ENCODE data around the gene ADGRL2. TPM values are rescaled to one million over a fixed set of nuclear protein-coding genes. Genes with fewer than 3 reads are reported as not detected.

ADGRL2 gene
- total and polyA plus RNA-seq, 11 donors: 16.9 to 82.8 (median 54.3) TPM

DNA sequence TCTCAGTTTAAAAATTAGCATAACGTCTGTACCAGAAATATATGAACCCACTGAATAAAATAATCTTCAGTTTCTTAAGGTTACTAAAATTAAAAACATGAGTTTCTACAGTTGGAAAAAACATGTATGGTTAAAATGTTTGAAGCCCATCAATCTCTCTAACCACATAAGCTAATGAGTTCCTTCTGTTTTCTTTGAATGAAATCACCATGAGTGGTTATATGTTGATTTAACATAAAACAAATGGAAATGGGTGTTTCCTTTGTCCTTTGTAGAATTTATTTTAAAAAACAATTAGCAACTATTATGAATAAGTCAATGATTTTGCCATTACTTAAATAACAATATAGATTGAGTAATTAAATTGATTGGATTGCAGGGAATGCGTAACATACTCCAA is 3.0 kb upstream of the ADGRL2 start:
- intact Hi-C loops (cut with DNase I): no loop called here
- DNase-seq (no peak), ATAC-seq (no peak)
- Histone ChIP-seq H3K4me1 (peaks cover 0 to 8% (median 5%) of the 10 kb centered on the region in 12 donors), H3K4me3 (no peak overlapping the region), H3K36me3 (no peaks in the 10 kb centered on the region), H3K27ac (no peak overlapping the region), H3K9me3 (no peaks in the 10 kb centered on the region), H3K27me3 (peaks cover 0 to 16% (median 0%) of the 10 kb centered on the region in 9 donors)
- WGBS, 4 donors: 96 to 99% (median 96%) methylated on average over 2 of the region's 2 CpGs
- TF ChIP-seq, protein P1, sequence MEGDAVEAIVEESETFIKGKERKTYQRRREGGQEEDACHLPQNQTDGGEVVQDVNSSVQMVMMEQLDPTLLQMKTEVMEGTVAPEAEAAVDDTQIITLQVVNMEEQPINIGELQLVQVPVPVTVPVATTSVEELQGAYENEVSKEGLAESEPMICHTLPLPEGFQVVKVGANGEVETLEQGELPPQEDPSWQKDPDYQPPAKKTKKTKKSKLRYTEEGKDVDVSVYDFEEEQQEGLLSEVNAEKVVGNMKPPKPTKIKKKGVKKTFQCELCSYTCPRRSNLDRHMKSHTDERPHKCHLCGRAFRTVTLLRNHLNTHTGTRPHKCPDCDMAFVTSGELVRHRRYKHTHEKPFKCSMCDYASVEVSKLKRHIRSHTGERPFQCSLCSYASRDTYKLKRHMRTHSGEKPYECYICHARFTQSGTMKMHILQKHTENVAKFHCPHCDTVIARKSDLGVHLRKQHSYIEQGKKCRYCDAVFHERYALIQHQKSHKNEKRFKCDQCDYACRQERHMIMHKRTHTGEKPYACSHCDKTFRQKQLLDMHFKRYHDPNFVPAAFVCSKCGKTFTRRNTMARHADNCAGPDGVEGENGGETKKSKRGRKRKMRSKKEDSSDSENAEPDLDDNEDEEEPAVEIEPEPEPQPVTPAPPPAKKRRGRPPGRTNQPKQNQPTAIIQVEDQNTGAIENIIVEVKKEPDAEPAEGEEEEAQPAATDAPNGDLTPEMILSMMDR (IDR thresholded peaks at IDR 0.05): no peak
- TF ChIP-seq POLR2A (IDR thresholded peaks at IDR 0.05): no peak

DNA sequence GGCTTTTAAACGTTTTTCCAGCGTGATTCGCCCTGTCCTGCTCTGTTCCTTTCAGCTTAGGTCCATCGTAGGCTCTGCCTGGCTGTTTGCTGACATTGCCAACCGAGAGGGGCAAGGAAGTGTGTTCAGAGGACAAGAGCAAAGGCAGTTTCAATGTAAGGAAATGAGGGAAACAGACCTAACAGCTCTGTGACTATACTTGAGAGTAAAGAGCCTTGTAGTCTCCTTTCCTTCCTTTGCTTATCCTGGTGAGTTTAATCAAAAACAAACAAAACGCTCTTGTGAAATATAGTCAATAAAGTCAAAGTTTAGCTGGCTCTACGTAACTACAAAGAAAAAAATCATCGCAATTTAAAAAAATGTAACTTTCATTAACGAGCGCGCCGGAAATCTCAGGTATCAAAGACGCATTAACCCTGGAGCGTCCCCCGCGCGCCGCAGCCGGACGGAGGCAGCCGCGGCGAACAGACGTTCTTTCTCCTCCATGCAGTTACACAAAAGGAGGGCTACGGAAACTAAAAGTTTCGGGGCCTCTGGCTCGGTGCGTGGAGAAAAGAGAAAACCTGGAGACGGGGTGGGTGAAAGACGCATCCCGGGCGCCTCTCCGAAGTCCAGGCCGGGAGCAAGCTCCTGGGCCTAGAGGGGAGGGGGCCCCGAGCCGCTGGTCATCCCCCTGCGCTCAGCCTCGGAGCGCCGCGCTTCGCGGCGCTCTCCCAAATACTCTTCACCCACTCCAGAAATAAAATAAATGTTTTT is 617 bp upstream of the ADGRL2 start:
- WGBS, 4 donors: 0 to 1% (median 1%) methylated on average over 40 to 44 of the region's 44 CpGs
- intact Hi-C loops (cut with DNase I): loop anchor here in 9 of 10 donors (1.0 to 10.0 kb wide), 12 partner anchors 117 to 495 kb away; no protein-coding TSS in a partner anchor
- Histone ChIP-seq H3K4me1 (peaks cover 0 to 20% (median 9%) of the 10 kb centered on the region in 12 donors), H3K27me3 (peaks cover 0 to 25% (median 0%) of the 10 kb centered on the region in 9 donors), H3K36me3 (no peaks in the 10 kb centered on the region), H3K9me3 (no peaks in the 10 kb centered on the region), H3K4me3 (peak overlapping the region; percentile 65 to 98 (median 92)), H3K27ac (peak overlapping the region; percentile 96 to 98 (median 98))
- TF ChIP-seq, protein P1 (IDR thresholded peaks at IDR 0.05): peak in 2 of 12 donors; percentile 5 to 15
- peak in 1 of 2 donors; percentile 15 for TF ChIP-seq POLR2A (IDR thresholded peaks at IDR 0.05)
- peak; percentile 63 to 72 (median 68) for DNase-seq
- peak; percentile 26 to 37 (median 36) for ATAC-seq

DNA sequence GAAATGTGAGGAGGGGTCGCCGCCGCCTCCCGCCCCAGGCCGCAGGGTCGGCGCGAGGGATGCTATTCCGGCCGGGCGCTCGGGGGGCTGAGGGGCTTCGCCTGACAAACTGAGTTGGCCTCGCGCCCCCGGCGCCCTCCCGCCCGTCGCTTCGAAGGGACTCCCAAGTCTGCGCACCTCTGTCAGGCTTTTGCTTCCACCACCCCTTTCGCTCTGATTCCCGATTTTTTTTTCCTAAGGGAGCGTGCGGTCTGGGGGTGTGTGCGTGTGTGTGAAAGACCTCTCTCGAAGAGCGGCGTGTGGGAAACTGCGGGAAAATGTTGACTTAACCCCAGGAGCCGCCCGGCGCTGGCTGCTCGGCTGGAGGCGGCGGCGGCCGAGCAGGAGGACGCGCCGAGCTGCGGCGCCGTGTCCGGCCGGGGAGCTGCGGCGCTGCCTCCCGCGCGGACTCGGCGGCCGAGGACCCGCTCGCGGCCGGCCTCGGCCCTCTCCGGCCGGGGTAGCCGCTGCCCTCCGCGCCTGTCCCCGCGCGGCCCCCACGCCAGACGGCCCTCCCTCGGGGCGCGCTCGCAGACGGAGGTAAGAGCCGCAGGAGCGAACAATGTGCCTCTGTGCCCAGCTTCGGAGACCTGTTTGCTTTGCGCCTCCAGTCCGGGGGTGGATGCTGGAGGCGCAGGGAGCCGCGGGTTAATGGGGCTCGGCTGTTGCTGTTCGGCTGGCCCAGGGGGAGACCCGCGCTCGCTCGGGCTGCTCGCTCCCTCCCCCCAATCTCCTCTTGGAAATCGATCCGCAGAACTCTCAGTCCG is 1.1 kb downstream of the ADGRL2 start:
- TF ChIP-seq, protein P1 (IDR thresholded peaks at IDR 0.05): peak in 1 of 12 donors; percentile 10
- TF ChIP-seq POLR2A (IDR thresholded peaks at IDR 0.05): no peak
- Histone ChIP-seq H3K4me3 (peak overlapping the region; percentile 65 to 98 (median 92)), H3K4me1 (peaks cover 0 to 37% (median 22%) of the 10 kb centered on the region in 12 donors), H3K27ac (peak overlapping the region; percentile 96 to 98 (median 98)), H3K36me3 (no peaks in the 10 kb centered on the region), H3K9me3 (no peaks in the 10 kb centered on the region), H3K27me3 (peaks cover 0 to 25% (median 0%) of the 10 kb centered on the region in 9 donors)
- intact Hi-C loops (cut with DNase I): loop anchor here in 9 of 10 donors (2.0 to 10.0 kb wide), 12 partner anchors 115 to 497 kb away; no protein-coding TSS in a partner anchor
- DNase-seq: peak; percentile 34 to 65 (median 42)
- WGBS, 4 donors: 0 to 1% (median 0%) methylated on average over 10 to 93 of the region's 93 CpGs
- ATAC-seq: peak in 2 of 4 donors; percentile 14 to 44

DNA sequence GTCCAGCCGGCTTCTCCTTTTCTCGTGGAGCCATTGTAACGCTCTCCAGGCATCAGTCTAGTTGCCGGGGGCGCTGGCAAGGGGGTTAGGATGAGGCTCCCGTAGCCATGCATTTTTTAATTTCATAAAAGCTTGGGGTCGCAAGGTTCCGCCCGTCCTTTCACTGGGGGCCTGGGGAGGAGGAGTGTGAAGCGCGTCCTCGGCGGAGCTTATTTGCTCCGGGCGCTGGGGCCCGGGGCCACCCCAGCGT is 1.6 kb downstream of the ADGRL2 start:
- no peak for ATAC-seq
- Histone ChIP-seq H3K27me3 (peaks cover 0 to 25% (median 0%) of the 10 kb centered on the region in 9 donors), H3K9me3 (no peaks in the 10 kb centered on the region), H3K36me3 (no peaks in the 10 kb centered on the region), H3K4me1 (peaks cover 0 to 42% (median 27%) of the 10 kb centered on the region in 12 donors), H3K27ac (peak overlapping the region; percentile 96 to 98 (median 98)), H3K4me3 (peak overlapping the region; percentile 65 to 98 (median 92))
- intact Hi-C loops (cut with DNase I): loop anchor here in 9 of 10 donors (2.0 to 10.0 kb wide), 11 partner anchors 115 to 498 kb away; no protein-coding TSS in a partner anchor
- 0 to 1% (median 0%) methylated on average over 12 to 17 of the region's 17 CpGs for WGBS, 4 donors
- no peak for DNase-seq
- TF ChIP-seq, protein P1 (IDR thresholded peaks at IDR 0.05): no peak
- TF ChIP-seq POLR2A (IDR thresholded peaks at IDR 0.05): no peak
